Iris pigment epithelial cell (primary cell): Measurements from ENCODE around the gene KCNF1.

ENCODE experiments used
- DNase-seq: peaks from one replicate; pipeline ENCODE4 v3.0.0-alpha.2; 2011; ENCODE audit warnings: low read depth

KCNF1 gene

GRCh38 chr2:10903861-10904210 lies 7.9 kb upstream of the KCNF1 start:
- no peak for DNase-seq

- no peak for DNase-seq
These were observed 7.3 kb upstream of the KCNF1 start for GRCh38 chr2:10904455-10904854.

- no peak for DNase-seq
These were observed 6.5 kb upstream of the KCNF1 start for GRCh38 chr2:10905006-10905861.

GRCh38 chr2:10905862-10906143 lies 5.9 kb upstream of the KCNF1 start:
- no peak for DNase-seq

GRCh38 chr2:10906926-10907625 lies 4.7 kb upstream of the KCNF1 start:
- no peak for DNase-seq

GRCh38 chr2:10908195-10908594 lies 3.5 kb upstream of the KCNF1 start:
- DNase-seq = no peak

GRCh38 chr2:10909050-10909995 lies 2.4 kb upstream of the KCNF1 start:
- no peak for DNase-seq

- DNase-seq = no peak
These were observed 1.8 kb upstream of the KCNF1 start for GRCh38 chr2:10909996-10910341.

- no peak for DNase-seq
These were observed 1.1 kb upstream of the KCNF1 start for GRCh38 chr2:10910625-10911024.

GRCh38 chr2:10912076-10912731 lies 470 bp downstream of the KCNF1 start:
- no peak for DNase-seq

GRCh38 chr2:10912796-10913455 lies 1.2 kb downstream of the KCNF1 start:
- DNase-seq = no peak

- DNase-seq = no peak
These were observed 2.0 kb downstream of the KCNF1 start for GRCh38 chr2:10913501-10914271.

- no peak for DNase-seq
These were observed 2.5 kb downstream of the KCNF1 start for GRCh38 chr2:10914272-10914693.

- DNase-seq = no peak
These were observed 3.5 kb downstream of the KCNF1 start for GRCh38 chr2:10915236-10915635.

GRCh38 chr2:10915731-10916276 lies 4.1 kb downstream of the KCNF1 start:
- no peak for DNase-seq

GRCh38 chr2:10916953-10917352 lies 5.2 kb downstream of the KCNF1 start:
- DNase-seq = no peak

- DNase-seq = no peak
These were observed 6.2 kb downstream of the KCNF1 start for GRCh38 chr2:10917927-10918326.

GRCh38 chr2:10918661-10919409 lies 7.1 kb downstream of the KCNF1 start:
- no peak for DNase-seq

GRCh38 chr2:10919410-10919770 lies 7.7 kb downstream of the KCNF1 start:
- DNase-seq = no peak
